Neuronal stem cell (in vitro differentiated cells): ENCODE data around the gene TMEM198.

Source experiments
- DNase-seq: peaks from one replicate; pipeline ENCODE4 v3.0.0-alpha.2; 2013; ENCODE audit warnings: low spot score
- H2AFZ ChIP-seq: one replicate; pipeline ENCODE4 v1.6.1; 2013; ENCODE audit warnings: mild to moderate bottlenecking, low read length, inconsistent platforms
- H2AK5ac ChIP-seq: 2 replicates; pipeline ENCODE4 v1.6.1; 2013; ENCODE audit warnings: low read depth, mild to moderate bottlenecking, inconsistent platforms, low read length, moderate library complexity, mixed read lengths
- H2BK120ac ChIP-seq: 2 replicates; pipeline ENCODE4 v1.6.1; 2013; ENCODE audit warnings: low read depth, mild to moderate bottlenecking, inconsistent platforms, low read length, moderate library complexity, mixed read lengths
- H2BK12ac ChIP-seq: one replicate; pipeline ENCODE4 v1.6.1; 2013; ENCODE audit warnings: low read length, inconsistent platforms
- H2BK15ac ChIP-seq: 2 replicates; pipeline ENCODE4 v1.6.1; 2013; ENCODE audit warnings: mild to moderate bottlenecking, low read length, inconsistent platforms, mixed read lengths
- H2BK5ac ChIP-seq: one replicate; pipeline ENCODE4 v1.6.1; 2013; ENCODE audit warnings: inconsistent platforms, mild to moderate bottlenecking, low read length, moderate library complexity
- H3K14ac ChIP-seq: one replicate; pipeline ENCODE4 v1.6.1; 2013; ENCODE audit warnings: low read length, inconsistent platforms
- H3K18ac ChIP-seq: 2 replicates; pipeline ENCODE4 v1.6.1; 2013; ENCODE audit warnings: low read length, inconsistent platforms
- H3K23ac ChIP-seq: 2 replicates; pipeline ENCODE4 v1.6.1; 2013; ENCODE audit warnings: low read depth, mild to moderate bottlenecking, mixed read lengths, low read length, inconsistent platforms; ENCODE audit not compliant: poor library complexity
- H3K27ac ChIP-seq: replicated peaks from 3 replicates; pipeline ENCODE4 v1.5.1; 2013; ENCODE audit warnings: low read length, inconsistent platforms
- H3K27me3 ChIP-seq, 3 experiments: 2 replicates each; pipeline ENCODE4 v1.6.1; 2013; ENCODE audit warnings: low read length in 3 of 3, mild to moderate bottlenecking in 2 of 3, inconsistent platforms in 1 of 3, low read depth in 1 of 3, mixed read lengths in 1 of 3, moderate library complexity in 1 of 3; ENCODE audit not compliant: control insufficient read depth in 3 of 3, insufficient read depth in 3 of 3
- H3K36me3 ChIP-seq, 2 donors: replicated peaks in 1 of 2; 2 replicates each; pipeline ENCODE4 v1.6.1; 2013; ENCODE audit warnings: low read length in 2 of 2; ENCODE audit not compliant: control insufficient read depth in 2 of 2, insufficient read depth in 2 of 2
- H3K4ac ChIP-seq: 2 replicates; pipeline ENCODE4 v1.6.1; 2013; ENCODE audit warnings: inconsistent platforms, mild to moderate bottlenecking, low read length, moderate library complexity
- H3K4me1 ChIP-seq, 2 donors: 1 replicate in 1 of 2; 2 replicates in 1 of 2; pipeline ENCODE4 v1.6.1; 2013; ENCODE audit warnings: low read length in 2 of 2, low read depth in 1 of 2; ENCODE audit not compliant: control insufficient read depth in 2 of 2, insufficient read depth in 1 of 2
- H3K4me2 ChIP-seq: one replicate; pipeline ENCODE4 v1.6.1; 2013; ENCODE audit warnings: mild to moderate bottlenecking, low read length, inconsistent platforms; ENCODE audit not compliant: insufficient read depth, poor library complexity, severe bottlenecking
- H3K4me3 ChIP-seq, 2 donors: 2 replicates each; pipeline ENCODE4 v1.5.1; 2013; ENCODE audit warnings: low read length in 2 of 2, mild to moderate bottlenecking in 2 of 2, inconsistent platforms in 1 of 2, moderate library complexity in 1 of 2
- H3K79me1 ChIP-seq: one replicate; pipeline ENCODE4 v1.6.1; 2013; ENCODE audit warnings: low read depth, mild to moderate bottlenecking, inconsistent platforms, low read length, moderate library complexity
- H3K9ac ChIP-seq: one replicate; pipeline ENCODE4 v1.6.1; 2013; ENCODE audit warnings: mild to moderate bottlenecking, low read depth, low read length, inconsistent platforms; ENCODE audit not compliant: poor library complexity
- H3K9me3 ChIP-seq, 2 donors: replicated peaks in 1 of 2; 2 replicates each; pipeline versions ENCODE3 to v1.6.1; 2013; ENCODE audit warnings: low read length in 2 of 2, mild to moderate bottlenecking in 2 of 2, inconsistent platforms in 1 of 2, low read depth in 1 of 2, mixed read lengths in 1 of 2, moderate library complexity in 1 of 2; ENCODE audit not compliant: control insufficient read depth in 2 of 2, insufficient read depth in 1 of 2
- H4K8ac ChIP-seq: one replicate; pipeline ENCODE4 v1.6.1; 2013; ENCODE audit warnings: low read depth, mild to moderate bottlenecking, inconsistent platforms, low read length, moderate library complexity
- H4K91ac ChIP-seq: one replicate; pipeline ENCODE4 v1.6.1; 2013; ENCODE audit warnings: low read length, low read depth, mild to moderate bottlenecking, inconsistent platforms; ENCODE audit not compliant: poor library complexity
- whole genome bisulfite sequencing, 2 donors: extraction: QIAGEN DNeasy Blood & Tissue Kit; methylation state at CpG; one replicate each; pipeline ENCODE4 v1.1.7; 2013; ENCODE audit warnings: missing lambda C conversion rate in 2 of 2, mixed read lengths in 1 of 2; ENCODE audit not compliant: insufficient read length in 2 of 2, insufficient replicate concordance in 1 of 2; ENCODE audit errors: extremely low coverage in 2 of 2; 5-methylcytosine and 5-hydroxymethylcytosine counted together

TMEM198 gene

GRCh38 chr2:219514196-219514761, 29.5 kb upstream of the TMEM198 start, which contains the start of gene ASIC4:
Gene ASIC4 (plus strand): TSS chr2:219514482. CDS start chr2:219514725, 243 bp downstream.
- Histone ChIP-seq H3K4me2 (peak within 1 kb of the TSS; percentile 52), H3K9ac (peak within 1 kb of the TSS; percentile 66), H4K91ac (peak within 1 kb of the TSS; percentile 75), H3K23ac (peak within 1 kb of the TSS; percentile 90), H4K8ac (no peak within 1 kb of the TSS), H2BK12ac (peak within 1 kb of the TSS; percentile 97), H3K36me3 (no peaks in the 10 kb centered on the region), H3K18ac (peak within 1 kb of the TSS; percentile 93), H2BK5ac (peak within 1 kb of the TSS; percentile 88), H3K4ac (no peak within 1 kb of the TSS), H3K79me1 (no peaks in the 10 kb centered on the region), H3K14ac (peak within 1 kb of the TSS; percentile 64), H3K4me3 (no peak within 1 kb of the TSS), H2BK120ac (peak within 1 kb of the TSS; percentile 21), H2BK15ac (peak within 1 kb of the TSS; percentile 59), H2AK5ac (peak within 1 kb of the TSS; percentile 85), H2AFZ (peak within 1 kb of the TSS; percentile 66), H3K4me1 (peaks cover 28 to 37% of the 10 kb centered on the region in 2 donors), H3K27me3 (peaks cover 0 to 79% (median 35%) of the 10 kb centered on the region in 3 experiments), H3K9me3 (peaks cover 0 to 2% of the 10 kb centered on the region in 2 donors), H3K27ac (no peak within 1 kb of the TSS)
- DNase-seq = no peak
- WGBS, 2 donors = no CpG with 5 or more reads among the region's 31 CpGs

- Histone ChIP-seq H3K4me3 (no peak overlapping the region), H3K79me1 (no peaks in the 10 kb centered on the region), H3K23ac (peak overlapping the region; percentile 70), H2BK12ac (peak overlapping the region; percentile 97), H3K36me3 (no peaks in the 10 kb centered on the region), H3K27ac (no peak overlapping the region), H3K14ac (peak overlapping the region; percentile 4), H3K9ac (no peak overlapping the region), H3K4me2 (no peak overlapping the region), H2BK120ac (no peak overlapping the region), H3K27me3 (peaks cover 0 to 82% (median 33%) of the 10 kb centered on the region in 3 experiments), H2AFZ (no peak overlapping the region), H4K8ac (no peak overlapping the region), H2BK15ac (peak overlapping the region; percentile 59), H4K91ac (no peak overlapping the region), H3K4ac (no peak overlapping the region), H3K18ac (peak overlapping the region; percentile 55), H3K4me1 (peaks cover 26 to 34% of the 10 kb centered on the region in 2 donors), H2AK5ac (peak overlapping the region; percentile 85), H2BK5ac (peak overlapping the region; percentile 88), H3K9me3 (peaks cover 0 to 2% of the 10 kb centered on the region in 2 donors)
- no CpG with 5 or more reads among the region's 21 CpGs for WGBS, 2 donors
- no peak for DNase-seq
These were observed 29.0 kb upstream of the TMEM198 start for GRCh38 chr2:219514836-219515235.

- no peak for DNase-seq
- Histone ChIP-seq H2BK15ac (no peak overlapping the region), H4K91ac (no peak overlapping the region), H3K14ac (peak overlapping the region; percentile 6), H2BK12ac (peak overlapping the region; percentile 82), H3K27me3 (peaks cover 0 to 91% (median 32%) of the 10 kb centered on the region in 3 experiments), H2BK5ac (no peak overlapping the region), H4K8ac (no peak overlapping the region), H2BK120ac (no peak overlapping the region), H3K18ac (peak overlapping the region; percentile 24), H3K36me3 (no peaks in the 10 kb centered on the region), H3K9me3 (peaks cover 0 to 2% of the 10 kb centered on the region in 2 donors), H2AK5ac (peak overlapping the region; percentile 85), H3K4me2 (no peak overlapping the region), H3K4me1 (peaks cover 25 to 26% of the 10 kb centered on the region in 2 donors), H3K9ac (no peak overlapping the region), H3K4me3 (no peak overlapping the region), H2AFZ (no peak overlapping the region), H3K79me1 (no peaks in the 10 kb centered on the region), H3K23ac (peak overlapping the region; percentile 91), H3K4ac (no peak overlapping the region), H3K27ac (no peak overlapping the region)
- WGBS, 2 donors = no CpG with 5 or more reads among the region's 17 CpGs
These were observed 27.8 kb upstream of the TMEM198 start for GRCh38 chr2:219515874-219516629.

DNA sequence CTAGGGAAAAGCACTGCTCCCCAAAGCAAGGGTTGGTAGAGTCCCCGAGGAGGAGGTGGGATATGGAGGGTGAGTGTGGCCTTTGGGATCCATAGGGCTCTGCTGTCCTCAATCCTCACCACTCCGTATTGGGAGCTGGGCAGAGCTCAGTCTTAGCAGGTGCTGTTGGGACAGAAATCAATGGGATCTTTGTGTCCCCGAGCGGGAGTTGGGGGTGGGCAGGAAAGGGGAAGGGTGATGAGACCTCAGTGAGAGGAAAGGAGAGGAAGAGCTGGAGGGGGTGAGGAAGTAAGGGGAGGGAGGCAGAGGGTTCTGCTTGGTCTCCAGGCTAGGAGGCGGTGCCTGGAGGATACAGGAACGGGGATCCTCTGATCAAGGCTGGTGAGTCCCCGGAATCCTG, 26.9 kb upstream of the TMEM198 start:
- Histone ChIP-seq H2BK5ac (no peak overlapping the region), H2AFZ (no peak overlapping the region), H3K79me1 (no peaks in the 10 kb centered on the region), H3K4me2 (no peak overlapping the region), H3K27me3 (peaks cover 0 to 90% (median 35%) of the 10 kb centered on the region in 3 experiments), H3K9me3 (no peaks in the 10 kb centered on the region), H2AK5ac (peak overlapping the region; percentile 30), H2BK120ac (no peak overlapping the region), H3K9ac (no peak overlapping the region), H4K8ac (no peak overlapping the region), H3K4ac (no peak overlapping the region), H3K36me3 (no peaks in the 10 kb centered on the region), H2BK15ac (no peak overlapping the region), H3K23ac (no peak overlapping the region), H3K27ac (no peak overlapping the region), H3K4me1 (peaks cover 31% of the 10 kb centered on the region in 2 donors), H3K14ac (no peak overlapping the region), H3K4me3 (no peak overlapping the region), H2BK12ac (no peak overlapping the region), H4K91ac (no peak overlapping the region), H3K18ac (peak overlapping the region; percentile 8)
- DNase-seq = no peak
- no CpG with 5 or more reads among the region's 7 CpGs for WGBS, 2 donors
